ENCODE results near the gene ZDHHC11B.
A peak's percentile ranks its signal among the peaks of the same experiment; 100 is the strongest.
"Not testable (repeated sequence)": the region's sequence is repeated elsewhere in the genome, so short reads cannot be mapped to it uniquely, and the experiment has no call there.

ZDHHC11B gene

DNA sequence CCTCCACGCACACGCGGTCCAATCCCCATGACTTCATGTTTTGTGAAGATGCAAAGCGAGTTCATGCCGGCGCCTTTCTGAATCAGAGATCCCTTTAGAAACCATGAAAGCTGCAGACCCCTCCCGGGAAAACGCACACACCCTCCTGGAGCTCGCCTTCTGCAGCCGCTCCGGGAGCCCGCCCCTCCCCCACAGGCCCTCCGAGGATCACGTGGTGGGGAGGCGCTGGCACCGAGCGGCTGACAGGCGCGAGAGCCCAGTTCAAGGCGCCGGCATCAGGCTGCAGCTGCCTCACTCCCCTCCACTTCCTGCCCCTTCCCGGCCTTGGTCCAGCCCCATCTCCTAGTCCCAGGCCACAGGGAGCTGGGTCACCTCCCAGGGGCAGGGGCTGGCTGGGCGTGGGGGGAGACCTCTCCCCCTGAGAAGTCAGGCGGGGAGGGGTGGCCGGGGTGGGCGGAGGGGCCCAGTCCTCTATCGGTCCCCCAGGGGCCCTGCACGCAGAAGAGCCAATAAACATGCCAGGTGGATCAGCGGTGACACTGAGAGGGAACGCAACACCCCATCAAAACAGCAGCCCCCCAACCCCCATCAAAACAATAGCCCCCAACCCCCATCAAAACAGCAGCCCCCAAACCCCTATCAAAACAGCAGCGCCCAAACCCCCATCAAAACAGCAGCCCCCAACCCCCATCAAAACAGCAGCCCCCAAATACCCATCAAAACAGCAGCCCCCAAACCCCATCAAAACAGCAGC, 1.3 kb downstream of the ZDHHC11B start:
- CTCF ChIA-PET; POLR2A ChIA-PET; H3K4me1 ChIP-seq (ENCODE audit: control insufficient read depth, insufficient read depth, low read length); H3K9me3 ChIP-seq (ENCODE audit: control insufficient read depth, insufficient read depth, low read depth, low read length); H3K4me3 ChIP-seq (ENCODE audit: low read depth, low read length); H3K27ac ChIP-seq (ENCODE audit: extremely low read depth, low read depth, low read length); H3K36me3 ChIP-seq (ENCODE audit: control insufficient read depth in 2 of 2, insufficient read depth in 1 of 2, low read length in 2 of 2): not testable (repeated sequence)
- TF ChIP-seq, protein P1, sequence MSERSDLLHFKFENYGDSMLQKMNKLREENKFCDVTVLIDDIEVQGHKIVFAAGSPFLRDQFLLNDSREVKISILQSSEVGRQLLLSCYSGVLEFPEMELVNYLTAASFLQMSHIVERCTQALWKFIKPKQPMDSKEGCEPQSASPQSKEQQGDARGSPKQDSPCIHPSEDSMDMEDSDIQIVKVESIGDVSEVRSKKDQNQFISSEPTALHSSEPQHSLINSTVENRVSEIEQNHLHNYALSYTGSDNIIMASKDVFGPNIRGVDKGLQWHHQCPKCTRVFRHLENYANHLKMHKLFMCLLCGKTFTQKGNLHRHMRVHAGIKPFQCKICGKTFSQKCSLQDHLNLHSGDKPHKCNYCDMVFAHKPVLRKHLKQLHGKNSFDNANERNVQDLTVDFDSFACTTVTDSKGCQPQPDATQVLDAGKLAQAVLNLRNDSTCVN (tag by site-specific recombination; optimal IDR thresholded peaks at IDR 0.05), result peak; percentile 15

GRCh38 chr5:782356-782755, 2.2 kb downstream of the ZDHHC11B start:
- H3K27ac ChIP-seq (ENCODE audit: extremely low read depth, low read depth, low read length); H3K9me3 ChIP-seq (ENCODE audit: control insufficient read depth, insufficient read depth, low read depth, low read length); POLR2A ChIA-PET; CTCF ChIA-PET; H3K36me3 ChIP-seq (ENCODE audit: control insufficient read depth in 2 of 2, insufficient read depth in 1 of 2, low read length in 2 of 2); H3K4me1 ChIP-seq (ENCODE audit: control insufficient read depth, insufficient read depth, low read length); H3K4me3 ChIP-seq (ENCODE audit: low read depth, low read length): not testable (repeated sequence)

GRCh38 chr5:780571-780970, 4.0 kb downstream of the ZDHHC11B start:
- H3K36me3 ChIP-seq (ENCODE audit: control insufficient read depth in 2 of 2, insufficient read depth in 1 of 2, low read length in 2 of 2); H3K27ac ChIP-seq (ENCODE audit: extremely low read depth, low read depth, low read length); POLR2A ChIA-PET; H3K4me1 ChIP-seq (ENCODE audit: control insufficient read depth, insufficient read depth, low read length); CTCF ChIA-PET; H3K4me3 ChIP-seq (ENCODE audit: low read depth, low read length); H3K9me3 ChIP-seq (ENCODE audit: control insufficient read depth, insufficient read depth, low read depth, low read length): not testable (repeated sequence)

DNA sequence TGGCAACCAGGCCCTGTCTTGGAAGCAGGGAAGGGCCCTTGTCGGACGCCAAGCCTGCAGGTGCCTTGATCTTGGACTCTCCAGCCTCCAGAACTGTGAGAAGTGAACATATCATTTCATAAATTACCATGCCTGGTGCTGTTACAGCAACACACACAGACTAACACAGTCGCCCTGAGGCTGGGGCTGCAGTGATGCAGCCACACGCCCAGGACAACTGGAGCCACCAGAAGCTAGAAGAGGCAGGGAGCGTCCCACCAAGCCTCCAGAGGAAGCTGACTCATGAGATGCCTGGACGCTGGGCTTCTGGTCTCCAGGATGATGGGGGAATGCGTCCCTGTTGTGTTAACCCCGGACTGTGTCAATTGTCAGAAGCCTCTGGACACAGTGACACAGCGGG, 5.6 kb downstream of the ZDHHC11B start:
- H3K9me3 ChIP-seq (ENCODE audit: control insufficient read depth, insufficient read depth, low read depth, low read length); CTCF ChIA-PET: not testable (repeated sequence)

GRCh38 chr5:778421-778820, 6.1 kb downstream of the ZDHHC11B start:
- H3K4me1 ChIP-seq (ENCODE audit: control insufficient read depth, insufficient read depth, low read length); POLR2A ChIA-PET; H3K36me3 ChIP-seq (ENCODE audit: control insufficient read depth in 2 of 2, insufficient read depth in 1 of 2, low read length in 2 of 2); CTCF ChIA-PET; H3K4me3 ChIP-seq (ENCODE audit: low read depth, low read length); H3K9me3 ChIP-seq (ENCODE audit: control insufficient read depth, insufficient read depth, low read depth, low read length); H3K27ac ChIP-seq (ENCODE audit: extremely low read depth, low read depth, low read length): not testable (repeated sequence)

More for the DNA sequence above, 5.6 kb downstream of the ZDHHC11B start:
- POLR2A ChIA-PET; H3K4me1 ChIP-seq (ENCODE audit: control insufficient read depth, insufficient read depth, low read length); H3K27ac ChIP-seq (ENCODE audit: extremely low read depth, low read depth, low read length); H3K4me3 ChIP-seq (ENCODE audit: low read depth, low read length); H3K36me3 ChIP-seq (ENCODE audit: control insufficient read depth in 2 of 2, insufficient read depth in 1 of 2, low read length in 2 of 2): not testable (repeated sequence)

DNA sequence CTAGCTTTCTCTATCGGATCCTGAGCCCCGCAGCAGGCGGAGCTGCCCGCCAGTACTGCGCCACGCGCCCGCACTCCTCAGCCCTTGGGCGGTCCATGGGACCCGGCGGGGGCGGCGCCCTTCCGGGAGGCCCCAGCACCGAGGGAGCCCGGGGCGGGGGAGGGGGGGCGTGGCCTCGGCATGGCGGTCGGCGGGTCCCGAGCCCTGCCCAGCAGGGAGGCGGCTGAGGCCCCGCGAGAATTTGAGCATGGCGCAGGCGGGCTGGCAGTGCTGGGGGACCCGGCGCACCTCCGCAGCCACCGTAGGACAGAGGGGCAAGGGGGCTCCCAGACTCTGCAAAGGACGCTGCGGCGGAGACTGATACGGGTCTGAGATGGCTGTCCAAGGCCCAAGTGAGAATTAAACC, 6.8 kb downstream of the ZDHHC11B start:
- CTCF ChIA-PET, result no interaction called here
- Histone ChIP-seq H3K27ac (ENCODE audit: extremely low read depth, low read depth, low read length) (no peak overlapping the region), H3K4me1 (ENCODE audit: control insufficient read depth, insufficient read depth, low read length) (no peaks in the 10 kb centered on the region), H3K36me3 (ENCODE audit: control insufficient read depth in 2 of 2, insufficient read depth in 1 of 2, low read length in 2 of 2) (no peaks in the 10 kb centered on the region), H3K9me3 (ENCODE audit: control insufficient read depth, insufficient read depth, low read depth, low read length) (no peaks in the 10 kb centered on the region), H3K4me3 (ENCODE audit: low read depth, low read length) (no peak overlapping the region)
- TF ChIP-seq ZNF701 (tag by site-specific recombination; IDR thresholded peaks at IDR 0.05), result no peak
- TF ChIP-seq YY1 (tag by site-specific recombination; IDR thresholded peaks at IDR 0.05), result no peak
- TF ChIP-seq ZNF335 (tag by site-specific recombination; conservative IDR thresholded peaks at IDR 0.05), result no peak
- TF ChIP-seq ZNF530 (tag by site-specific recombination; IDR thresholded peaks at IDR 0.05; ENCODE audit: low read depth), result no peak
- no peak for TF ChIP-seq ZBTB8A (tag by site-specific recombination; IDR thresholded peaks at IDR 0.05)
- no peak for TF ChIP-seq ZNF791 (tag by site-specific recombination; IDR thresholded peaks at IDR 0.05)
- TF ChIP-seq ZNF23 (tag by site-specific recombination; IDR thresholded peaks at IDR 0.05; ENCODE audit: borderline replicate concordance), result no peak
- TF ChIP-seq, protein P2, sequence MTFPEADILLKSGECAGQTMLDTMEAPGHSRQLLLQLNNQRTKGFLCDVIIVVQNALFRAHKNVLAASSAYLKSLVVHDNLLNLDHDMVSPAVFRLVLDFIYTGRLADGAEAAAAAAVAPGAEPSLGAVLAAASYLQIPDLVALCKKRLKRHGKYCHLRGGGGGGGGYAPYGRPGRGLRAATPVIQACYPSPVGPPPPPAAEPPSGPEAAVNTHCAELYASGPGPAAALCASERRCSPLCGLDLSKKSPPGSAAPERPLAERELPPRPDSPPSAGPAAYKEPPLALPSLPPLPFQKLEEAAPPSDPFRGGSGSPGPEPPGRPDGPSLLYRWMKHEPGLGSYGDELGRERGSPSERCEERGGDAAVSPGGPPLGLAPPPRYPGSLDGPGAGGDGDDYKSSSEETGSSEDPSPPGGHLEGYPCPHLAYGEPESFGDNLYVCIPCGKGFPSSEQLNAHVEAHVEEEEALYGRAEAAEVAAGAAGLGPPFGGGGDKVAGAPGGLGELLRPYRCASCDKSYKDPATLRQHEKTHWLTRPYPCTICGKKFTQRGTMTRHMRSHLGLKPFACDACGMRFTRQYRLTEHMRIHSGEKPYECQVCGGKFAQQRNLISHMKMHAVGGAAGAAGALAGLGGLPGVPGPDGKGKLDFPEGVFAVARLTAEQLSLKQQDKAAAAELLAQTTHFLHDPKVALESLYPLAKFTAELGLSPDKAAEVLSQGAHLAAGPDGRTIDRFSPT (tag by site-specific recombination; IDR thresholded peaks at IDR 0.05), result no peak
- TF ChIP-seq ZNF174 (tag by site-specific recombination; IDR thresholded peaks at IDR 0.05), result no peak
- no peak for TF ChIP-seq SCRT2 (tag by site-specific recombination; IDR thresholded peaks at IDR 0.05)
- no peak for TF ChIP-seq ZFHX2 (tag by site-specific recombination; conservative IDR thresholded peaks at IDR 0.05)
- TF ChIP-seq, protein P3, sequence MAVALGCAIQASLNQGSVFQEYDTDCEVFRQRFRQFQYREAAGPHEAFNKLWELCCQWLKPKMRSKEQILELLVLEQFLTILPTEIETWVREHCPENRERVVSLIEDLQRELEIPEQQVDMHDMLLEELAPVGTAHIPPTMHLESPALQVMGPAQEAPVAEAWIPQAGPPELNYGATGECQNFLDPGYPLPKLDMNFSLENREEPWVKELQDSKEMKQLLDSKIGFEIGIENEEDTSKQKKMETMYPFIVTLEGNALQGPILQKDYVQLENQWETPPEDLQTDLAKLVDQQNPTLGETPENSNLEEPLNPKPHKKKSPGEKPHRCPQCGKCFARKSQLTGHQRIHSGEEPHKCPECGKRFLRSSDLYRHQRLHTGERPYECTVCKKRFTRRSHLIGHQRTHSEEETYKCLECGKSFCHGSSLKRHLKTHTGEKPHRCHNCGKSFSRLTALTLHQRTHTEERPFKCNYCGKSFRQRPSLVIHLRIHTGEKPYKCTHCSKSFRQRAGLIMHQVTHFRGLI (tag by site-specific recombination; IDR thresholded peaks at IDR 0.05), result no peak
- no peak for TF ChIP-seq WT1 (tag by site-specific recombination; IDR thresholded peaks at IDR 0.05)
- no peak for TF ChIP-seq MYNN (tag by site-specific recombination; IDR thresholded peaks at IDR 0.05; ENCODE audit: borderline replicate concordance)
- POLR2A ChIA-PET, result no interaction called here
